Karpas-422 (cell line): ENCODE measurements around the gene TSEN2. TPM values are rescaled to one million over a fixed set of nuclear protein-coding genes. Genes with fewer than 3 reads are reported as not detected.

Source experiments
- DNase-seq: peaks from one replicate; pipeline ENCODE4 v3.0.0-alpha.2; 2015
- H2AFZ ChIP-seq: fragments of 200-600 bp; sonication (generic); 2 replicates; pipeline ENCODE4 v1.6.1; 2014; ENCODE audit warnings: antibody characterized with exemption, low read length, mixed read lengths
- H3K27ac ChIP-seq: fragments of 200-600 bp; sonication (generic); 2 replicates; pipeline ENCODE4 v1.5.1; 2014; ENCODE audit warnings: mild to moderate bottlenecking, low read length, moderate library complexity
- H3K27me3 ChIP-seq: fragments of 200-600 bp; sonication (generic); 2 replicates; pipeline ENCODE4 v1.6.1; 2014; ENCODE audit warnings: low read length, mixed read lengths
- H3K36me3 ChIP-seq: fragments of 200-600 bp; sonication (generic); 2 replicates; pipeline ENCODE4 v1.6.1; 2014; ENCODE audit warnings: low read length, mixed read lengths; ENCODE audit not compliant: insufficient read depth
- H3K4me1 ChIP-seq: fragments of 200-600 bp; sonication (generic); 2 replicates; pipeline ENCODE4 v1.6.1; 2014; ENCODE audit warnings: mild to moderate bottlenecking, low read length, mixed read lengths
- H3K4me2 ChIP-seq: fragments of 200-600 bp; sonication (generic); 2 replicates; pipeline ENCODE4 v1.6.1; 2014; ENCODE audit warnings: low read length, low read depth, mild to moderate bottlenecking; ENCODE audit not compliant: poor library complexity, severe bottlenecking
- H3K4me3 ChIP-seq: fragments of 200-600 bp; sonication (generic); 2 replicates; pipeline ENCODE4 v1.5.1; 2014; ENCODE audit warnings: mild to moderate bottlenecking, antibody characterized with exemption, low read length, mixed read lengths
- H3K79me2 ChIP-seq: fragments of 200-600 bp; sonication (generic); 2 replicates; pipeline ENCODE4 v1.6.1; 2014; ENCODE audit warnings: mild to moderate bottlenecking, low read length, mixed read lengths
- H3K9ac ChIP-seq: fragments of 200-600 bp; sonication (generic); 2 replicates; pipeline ENCODE4 v1.6.0; 2014; ENCODE audit warnings: low read length
- H3K9me2 ChIP-seq: fragments of 200-600 bp; sonication (generic), shearing (Covaris generic); replicated peaks from 2 replicates; pipeline ENCODE4 v1.6.0; 2014; ENCODE audit warnings: mild to moderate bottlenecking, low read length, moderate library complexity; ENCODE audit not compliant: insufficient read depth
- H3K9me3 ChIP-seq: fragments of 300-700, 200-600 bp; sonication (generic); 2 replicates; pipeline ENCODE4 v1.6.1; 2014; ENCODE audit warnings: low read length, mixed read lengths
- H4K20me1 ChIP-seq: fragments of 200-600 bp; sonication (generic); 2 replicates; pipeline ENCODE4 v1.6.1; 2014; ENCODE audit warnings: mild to moderate bottlenecking, antibody characterized with exemption, low read length, low read depth; ENCODE audit not compliant: insufficient read depth
- total RNA-seq: library from RNA; depleted of rRNA; stranded (reverse); fragments of >200 nt; shearing (Covaris generic); gene quantifications from 2 replicates; pipeline ENCODE4 v1.2.3, GENCODE V29; 2014; ENCODE audit warnings: low replicate concordance

Gene TSEN2
- total RNA-seq, 1 experiment from 2014 or later, result 19.3 TPM

DNA sequence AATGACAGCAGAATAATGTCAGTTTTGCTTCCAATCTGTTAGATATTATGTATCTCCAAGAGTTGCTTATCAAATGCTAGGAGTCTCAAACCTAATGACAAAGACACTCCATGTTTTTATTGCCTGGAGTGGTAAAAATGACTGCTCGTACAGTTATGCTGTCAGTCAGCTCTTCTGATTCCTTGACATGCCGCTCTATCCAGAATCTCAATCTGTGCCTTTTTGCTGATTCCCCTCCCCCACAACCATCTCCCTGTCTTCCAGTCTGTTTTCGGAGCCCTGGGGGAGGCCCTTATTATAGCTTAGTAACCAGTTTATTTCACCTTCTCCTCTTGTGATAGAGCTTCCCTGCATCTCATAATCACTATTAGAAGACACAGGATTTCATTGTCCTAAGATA, 75.2 kb downstream of the TSEN2 start:
- Histone ChIP-seq H3K9me3 (no peaks in the 10 kb centered on the region), H3K27me3 (no peaks in the 10 kb centered on the region), H2AFZ (no peak overlapping the region), H4K20me1 (peaks cover 28% of the 10 kb centered on the region), H3K79me2 (peaks cover 74% of the 10 kb centered on the region), H3K4me1 (peaks cover 53% of the 10 kb centered on the region), H3K9me2 (no peaks in the 10 kb centered on the region), H3K4me2 (peak overlapping the region; percentile 87), H3K27ac (peak overlapping the region; percentile 78), H3K9ac (peak overlapping the region; percentile 97), H3K36me3 (no peaks in the 10 kb centered on the region; the same call in 1 of the 2 replicates), H3K4me3 (peak overlapping the region; percentile 80)
- no peak for DNase-seq

DNA sequence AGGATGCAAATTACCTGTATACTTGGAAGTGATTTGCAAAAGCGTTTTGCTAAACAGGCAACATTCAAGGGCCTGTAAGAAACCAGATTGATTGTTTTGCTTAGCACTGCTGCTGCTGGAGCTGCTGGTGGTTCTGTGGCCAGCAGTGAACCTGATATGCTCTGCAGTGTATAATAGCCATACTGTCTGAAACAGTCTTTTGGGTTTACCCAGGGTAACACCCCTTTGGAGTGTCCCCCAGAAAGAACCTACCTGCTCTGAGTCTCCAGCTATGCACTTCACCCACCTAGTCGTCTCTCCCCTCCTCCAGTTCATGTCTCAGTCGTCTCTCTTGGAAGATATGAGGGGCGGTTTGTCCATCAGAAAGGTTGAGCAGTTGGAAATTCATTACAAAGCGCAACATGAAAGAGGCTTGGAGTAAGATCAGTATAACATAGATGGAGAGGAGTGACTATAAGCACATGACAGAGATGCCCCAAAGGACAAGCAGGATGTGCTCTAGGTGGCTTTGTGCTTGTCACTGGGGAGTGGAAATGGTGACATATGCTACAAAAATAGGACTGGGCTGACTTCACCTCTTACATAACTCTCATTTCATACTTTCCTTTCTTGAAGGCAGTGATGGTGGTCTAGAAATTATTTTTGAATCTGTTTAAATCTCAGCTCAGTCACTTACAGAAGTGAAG, 76.4 kb downstream of the TSEN2 start:
- Histone ChIP-seq H3K9me3 (peaks cover 4% of the 10 kb centered on the region; the same call in 1 of the 2 replicates), H2AFZ (no peak overlapping the region), H3K4me2 (peak overlapping the region; percentile 87), H3K27me3 (no peaks in the 10 kb centered on the region), H3K9ac (peak overlapping the region; percentile 97), H3K4me1 (peaks cover 52% of the 10 kb centered on the region), H3K4me3 (peak overlapping the region; percentile 80; the same call in 1 of the 2 replicates), H3K27ac (peak overlapping the region; percentile 78), H3K9me2 (no peaks in the 10 kb centered on the region), H3K79me2 (peaks cover 86% of the 10 kb centered on the region), H3K36me3 (peaks cover under 1% of the 10 kb centered on the region; the same call in 1 of the 2 replicates), H4K20me1 (peaks cover 28% of the 10 kb centered on the region)
- DNase-seq, result peak; percentile 79

DNA sequence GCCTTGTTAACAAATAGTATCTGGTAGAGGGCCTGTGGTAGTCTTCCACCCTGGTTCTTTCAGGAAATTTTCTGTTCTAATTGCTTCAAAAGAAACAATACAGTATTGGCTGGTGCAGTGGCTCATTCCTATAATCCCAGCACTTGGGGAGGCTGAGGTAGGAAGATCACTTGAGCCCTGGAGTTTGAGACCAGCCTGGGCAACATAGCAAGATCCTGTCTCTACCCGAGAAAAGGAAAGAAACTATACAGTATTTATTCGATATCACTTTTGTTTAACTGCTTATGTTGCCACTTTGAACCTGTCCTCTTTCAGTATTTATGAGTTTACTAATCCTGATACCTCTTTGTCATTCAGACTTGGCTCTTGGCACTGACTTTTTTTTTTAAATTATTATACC, 77.1 kb downstream of the TSEN2 start:
- Histone ChIP-seq H3K27ac (peak overlapping the region; percentile 78), H3K4me3 (no peak overlapping the region), H4K20me1 (peaks cover 28% of the 10 kb centered on the region)

DNA sequence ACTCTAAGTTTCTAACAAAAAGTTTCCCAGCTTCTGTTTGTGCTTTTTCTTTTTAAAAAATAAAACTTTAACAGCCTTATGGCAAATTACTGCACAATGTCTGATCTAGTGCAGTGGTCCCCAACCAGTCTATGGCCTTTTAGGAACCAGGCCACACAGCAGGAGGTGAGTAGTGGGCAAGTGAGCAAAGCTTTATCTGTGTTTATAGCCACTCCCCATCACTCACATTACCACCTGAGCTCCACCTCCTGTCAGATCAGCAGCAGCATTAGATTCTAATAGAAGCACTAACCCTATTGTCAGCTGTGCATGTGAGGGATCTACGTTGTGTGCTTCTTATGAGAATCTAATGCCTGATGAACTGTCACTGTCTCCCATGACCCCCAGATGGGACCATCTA, 78.2 kb downstream of the TSEN2 start:
- Histone ChIP-seq H3K4me3 (no peak overlapping the region), H4K20me1 (peaks cover 28% of the 10 kb centered on the region), H3K36me3 (peaks cover 12% of the 10 kb centered on the region), H3K9ac (no peak overlapping the region), H3K4me1 (peaks cover 43% of the 10 kb centered on the region), H2AFZ (no peak overlapping the region), H3K79me2 (peaks cover 98% of the 10 kb centered on the region), H3K4me2 (no peak overlapping the region), H3K9me3 (peaks cover 12% of the 10 kb centered on the region; the same call in 1 of the 2 replicates), H3K27me3 (no peaks in the 10 kb centered on the region), H3K9me2 (no peaks in the 10 kb centered on the region), H3K27ac (no peak overlapping the region)
- no peak for DNase-seq

More for the DNA sequence above, 77.1 kb downstream of the TSEN2 start:
- Histone ChIP-seq H3K9me2 (no peaks in the 10 kb centered on the region), H3K36me3 (peaks cover 6% of the 10 kb centered on the region), H3K4me1 (peaks cover 46% of the 10 kb centered on the region), H3K9ac (no peak overlapping the region), H3K9me3 (peaks cover 12% of the 10 kb centered on the region; the same call in 1 of the 2 replicates), H3K79me2 (peaks cover 93% of the 10 kb centered on the region), H3K27me3 (no peaks in the 10 kb centered on the region), H3K4me2 (peak overlapping the region; percentile 87), H2AFZ (no peak overlapping the region)
- no peak for DNase-seq

DNA sequence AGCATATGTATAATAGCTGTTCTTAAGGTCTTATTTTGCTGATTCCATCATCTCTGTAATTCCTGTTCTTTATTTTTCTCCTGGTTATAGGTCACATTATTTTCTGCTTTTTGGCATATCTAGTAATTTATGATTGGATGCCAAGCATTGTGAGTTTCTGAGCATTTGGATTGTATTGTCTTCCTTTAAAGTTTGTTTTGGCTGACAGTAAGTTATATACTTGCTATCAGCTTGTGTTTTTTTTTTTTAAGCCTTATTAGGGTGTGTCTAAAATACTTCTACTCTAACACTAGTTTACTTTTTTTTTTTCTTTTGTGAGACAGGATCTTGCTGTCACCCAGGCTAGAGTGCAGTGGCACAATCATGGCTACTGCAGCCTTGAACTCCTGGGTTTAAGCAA, 82.7 kb downstream of the TSEN2 start:
- no peak overlapping the region for H3K4me3 ChIP-seq
- peaks cover 21% of the 10 kb centered on the region for H3K36me3 ChIP-seq
- H3K4me2 ChIP-seq, result no peak overlapping the region
- H4K20me1 ChIP-seq, result no peaks in the 10 kb centered on the region
- H3K27me3 ChIP-seq, result no peaks in the 10 kb centered on the region
- H3K4me1 ChIP-seq, result peaks cover 4% of the 10 kb centered on the region
- H2AFZ ChIP-seq, result no peak overlapping the region
- no peaks in the 10 kb centered on the region for H3K9me2 ChIP-seq
- no peak overlapping the region for H3K27ac ChIP-seq
- no peak overlapping the region for H3K9ac ChIP-seq
- peaks cover 70% of the 10 kb centered on the region for H3K79me2 ChIP-seq
- peaks cover 12% of the 10 kb centered on the region; the same call in 1 of the 2 replicates for H3K9me3 ChIP-seq
- no peak for DNase-seq

DNA sequence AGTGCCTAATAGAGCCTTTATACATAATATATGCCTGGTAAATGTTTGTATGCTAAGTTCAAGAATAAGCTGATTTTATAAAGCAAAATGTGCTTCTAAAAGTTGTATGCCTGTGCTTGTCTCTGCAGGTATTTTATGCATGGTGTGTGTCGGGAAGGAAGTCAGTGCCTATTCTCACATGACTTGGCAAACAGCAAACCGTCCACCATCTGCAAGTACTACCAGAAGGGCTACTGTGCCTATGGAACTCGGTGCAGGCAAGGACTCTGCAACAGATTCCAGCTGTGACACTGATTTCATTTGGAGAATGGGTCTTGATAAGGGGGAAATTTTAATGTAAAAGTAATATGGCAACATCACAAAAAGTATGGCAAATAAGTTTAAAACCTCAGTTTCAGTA, 84.5 kb downstream of the TSEN2 start:
- Histone ChIP-seq H3K9me2 (no peaks in the 10 kb centered on the region), H3K79me2 (peaks cover 54% of the 10 kb centered on the region), H3K27ac (no peak overlapping the region), H2AFZ (no peak overlapping the region), H3K27me3 (no peaks in the 10 kb centered on the region), H4K20me1 (no peaks in the 10 kb centered on the region), H3K9me3 (peaks cover 12% of the 10 kb centered on the region; the same call in 1 of the 2 replicates), H3K4me2 (no peak overlapping the region), H3K36me3 (peaks cover 31% of the 10 kb centered on the region), H3K4me3 (no peak overlapping the region), H3K9ac (no peak overlapping the region), H3K4me1 (no peaks in the 10 kb centered on the region)
- no peak for DNase-seq

DNA sequence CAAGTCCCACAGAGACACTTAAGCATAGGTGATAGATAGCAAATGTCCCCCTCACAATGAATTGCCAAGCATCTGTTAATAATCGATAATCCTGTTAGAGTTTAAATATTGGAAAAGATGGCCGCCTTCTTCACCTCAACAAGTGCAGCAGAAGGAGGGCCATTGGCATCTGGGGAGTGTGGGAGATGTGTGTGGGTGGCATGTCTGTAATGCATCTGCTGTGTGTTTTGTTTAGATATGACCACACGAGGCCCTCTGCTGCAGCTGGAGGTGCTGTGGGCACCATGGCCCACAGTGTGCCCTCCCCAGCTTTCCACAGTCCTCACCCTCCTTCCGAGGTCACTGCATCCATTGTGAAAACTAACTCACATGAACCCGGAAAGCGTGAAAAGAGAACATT, 85.6 kb downstream of the TSEN2 start:
- Histone ChIP-seq H3K27ac (no peak overlapping the region), H3K4me3 (no peak overlapping the region), H4K20me1 (no peaks in the 10 kb centered on the region), H3K4me1 (no peaks in the 10 kb centered on the region), H3K4me2 (no peak overlapping the region), H2AFZ (no peak overlapping the region), H3K9me3 (peaks cover 12% of the 10 kb centered on the region; the same call in 1 of the 2 replicates), H3K79me2 (peaks cover 43% of the 10 kb centered on the region), H3K9ac (no peak overlapping the region), H3K36me3 (peaks cover 31% of the 10 kb centered on the region), H3K9me2 (no peaks in the 10 kb centered on the region), H3K27me3 (no peaks in the 10 kb centered on the region)
- no peak for DNase-seq

DNA sequence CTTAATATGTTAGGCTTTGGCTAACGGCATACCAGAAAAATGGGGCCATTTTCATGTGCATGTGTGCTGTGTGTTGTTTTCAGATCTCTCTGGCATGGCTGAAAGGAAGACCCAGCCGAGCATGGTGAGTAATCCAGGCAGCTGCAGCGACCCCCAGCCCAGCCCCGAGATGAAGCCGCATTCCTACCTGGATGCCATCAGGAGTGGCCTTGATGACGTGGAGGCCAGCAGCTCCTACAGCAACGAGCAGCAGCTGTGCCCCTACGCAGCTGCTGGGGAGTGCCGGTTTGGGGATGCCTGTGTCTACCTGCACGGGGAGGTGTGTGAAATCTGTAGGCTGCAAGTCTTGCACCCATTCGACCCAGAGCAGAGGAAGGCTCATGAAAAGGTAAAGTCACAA, 87.7 kb downstream of the TSEN2 start:
- H3K4me3 ChIP-seq, result no peak overlapping the region
- no peak overlapping the region for H3K27ac ChIP-seq
- H3K79me2 ChIP-seq, result peaks cover 22% of the 10 kb centered on the region
- no peak overlapping the region for H2AFZ ChIP-seq
- no peak for DNase-seq
- no peaks in the 10 kb centered on the region for H3K27me3 ChIP-seq
- H3K9me2 ChIP-seq, result no peaks in the 10 kb centered on the region
- no peak overlapping the region for H3K9ac ChIP-seq
- peaks cover 25% of the 10 kb centered on the region for H3K36me3 ChIP-seq
- no peaks in the 10 kb centered on the region for H3K4me1 ChIP-seq
- no peaks in the 10 kb centered on the region for H3K9me3 ChIP-seq
- no peaks in the 10 kb centered on the region for H4K20me1 ChIP-seq
- H3K4me2 ChIP-seq, result no peak overlapping the region
